CD8-positive, alpha-beta memory T cell (primary cell): Measurements from ENCODE around the gene PI4KB. TPM values are rescaled to one million over a fixed set of nuclear protein-coding genes. Genes with fewer than 3 reads are reported as not detected.

Source experiments
- CTCF ChIA-PET: fragments of 350-600 bp; sonication (Branson Sonifier 250); formaldehyde crosslinking; loops from one replicate; lab custom pipeline; 2021; ENCODE audit warnings: antibody characterized with exemption; lab: Charles Lee
- POLR2A ChIA-PET: fragments of 350-600 bp; sonication (Branson Sonifier 250); formaldehyde crosslinking; loops from one replicate; lab custom pipeline; 2021; ENCODE audit warnings: antibody characterized with exemption; lab: Charles Lee
- DNase-seq, 5 donors: peaks; one replicate each; pipeline versions ENCODE4 v3.0.0 to v3.0.0-alpha.2; 2020 to 2022; ENCODE audit warnings: mixed read lengths in 1 of 5
- H3K27ac ChIP-seq: one replicate; pipeline ENCODE4 v1.7.0; 2013; ENCODE audit warnings: low read depth, mild to moderate bottlenecking, low read length, moderate library complexity
- H3K27me3 ChIP-seq: 2 replicates; pipeline ENCODE4 v1.7.0; 2013; ENCODE audit warnings: low read length, mild to moderate bottlenecking; ENCODE audit not compliant: insufficient read depth, poor library complexity, severe bottlenecking
- H3K36me3 ChIP-seq: 2 replicates; pipeline ENCODE4 v1.7.0; 2013; ENCODE audit warnings: mild to moderate bottlenecking, low read length, moderate library complexity; ENCODE audit not compliant: insufficient read depth
- H3K4me1 ChIP-seq: 2 replicates; pipeline ENCODE4 v1.7.0; 2013; ENCODE audit warnings: mild to moderate bottlenecking, low read length, moderate library complexity; ENCODE audit not compliant: insufficient read depth
- H3K4me3 ChIP-seq: 2 replicates; pipeline ENCODE4 v1.7.0; 2013; ENCODE audit warnings: mild to moderate bottlenecking, low read length
- H3K9me3 ChIP-seq: 2 replicates; pipeline ENCODE4 v1.7.0; 2013; ENCODE audit warnings: mild to moderate bottlenecking, low read length
- H3K27ac Mint-ChIP-seq, 8 donors: one replicate each; pipeline ENCODE4 v1.8.0; 2020 to 2021; ENCODE audit warnings: mixed read lengths in 8 of 8, mild to moderate bottlenecking in 6 of 8, inconsistent platforms in 3 of 8, moderate library complexity in 3 of 8
- H3K27me3 Mint-ChIP-seq, 2 donors: one replicate each; pipeline ENCODE4 v1.8.0; 2020 to 2021; ENCODE audit warnings: mixed read lengths in 2 of 2, mild to moderate bottlenecking in 1 of 2, moderate library complexity in 1 of 2
- H3K36me3 Mint-ChIP-seq, 3 donors: one replicate each; pipeline ENCODE4 v1.8.0; 2020 to 2021; ENCODE audit warnings: mixed read lengths in 3 of 3, inconsistent platforms in 1 of 3, mild to moderate bottlenecking in 1 of 3
- H3K4me1 Mint-ChIP-seq, 3 donors: one replicate each; pipeline ENCODE4 v1.8.0; 2020 to 2021; ENCODE audit warnings: mixed read lengths in 3 of 3, inconsistent platforms in 1 of 3, mild to moderate bottlenecking in 1 of 3
- H3K4me3 Mint-ChIP-seq, 7 donors: one replicate each; pipeline ENCODE4 v1.8.0; 2020 to 2021; ENCODE audit warnings: mixed read lengths in 7 of 7, mild to moderate bottlenecking in 6 of 7, moderate library complexity in 4 of 7, inconsistent platforms in 2 of 7
- H3K9me3 Mint-ChIP-seq, 5 donors: one replicate each; pipeline ENCODE4 v1.8.0; 2020 to 2022; ENCODE audit warnings: mixed read lengths in 5 of 5, mild to moderate bottlenecking in 3 of 5, moderate library complexity in 2 of 5, inconsistent platforms in 1 of 5
- polyA plus RNA-seq: library from polyadenylated mRNA; unstranded; fragments of 300-500 nt; fragmentation: Illumina TruSeq; gene quantifications from one replicate; pipeline ENCODE4 v1.2.3, GENCODE V29; 2021
- total RNA-seq, 2 experiments: library from RNA; stranded (reverse); gene quantifications; one replicate each; pipeline ENCODE4 v1.2.3, GENCODE V29; 2021

Gene PI4KB
- total and polyA plus RNA-seq, 3 experiments from 2014 or later, result 59.9 to 67.5 (median 65.5) TPM

GRCh38 chr1:151286619-151287340 lies 40.4 kb downstream of the PI4KB start:
- H3K27me3 ChIP-seq, result no peaks in the 10 kb centered on the region
- ChIA-PET CTCF (interaction anchor here (3.5 kb wide), 1 partner anchor 54 kb away, joined by 11 read pairs; no protein-coding TSS in a partner anchor), POLR2A (no interaction called here)
- DNase-seq, result no peak
- H3K36me3 Mint-ChIP-seq, result peaks cover 0 to 73% (median 2%) of the 10 kb centered on the region in 3 donors
- peaks cover 0 to 4% of the 10 kb centered on the region in 2 donors for H3K27me3 Mint-ChIP-seq
- no peak overlapping the region for H3K4me3 Mint-ChIP-seq
- H3K9me3 Mint-ChIP-seq, result no peaks in the 10 kb centered on the region
- H3K27ac Mint-ChIP-seq, result peak overlapping the region in 3 of 8 donors; percentile 36 to 96 (median 64)
- H3K27ac ChIP-seq, result no peak overlapping the region
- peaks cover 30 to 52% (median 31%) of the 10 kb centered on the region in 3 donors for H3K4me1 Mint-ChIP-seq
- H3K4me1 ChIP-seq, result peaks cover 15% of the 10 kb centered on the region
- H3K9me3 ChIP-seq, result no peaks in the 10 kb centered on the region
- H3K4me3 ChIP-seq, result no peak overlapping the region
- H3K36me3 ChIP-seq, result peaks cover 39% of the 10 kb centered on the region

- Mint-ChIP-seq H3K9me3 (no peaks in the 10 kb centered on the region), H3K27ac (peak overlapping the region; percentile 86 to 97 (median 92)), H3K4me3 (peak overlapping the region; percentile 89 to 98 (median 96)), H3K36me3 (peaks cover 0 to 57% (median 2%) of the 10 kb centered on the region in 3 donors), H3K27me3 (peaks cover 0 to 5% of the 10 kb centered on the region in 2 donors), H3K4me1 (peaks cover 36 to 52% (median 42%) of the 10 kb centered on the region in 3 donors)
- H3K27ac ChIP-seq, result no peak overlapping the region
- ChIA-PET POLR2A (interaction anchor here (0.8 to 1.3 kb wide), 5 partner anchors 22 to 43 kb away, joined by 3 to 4 read pairs (median 4); partner anchors contain the start of genes PI4KB and PSMD4), CTCF (interaction anchor here (1.1 to 3.5 kb wide), 3 partner anchors 17 to 57 kb away, joined by 3 to 11 read pairs (median 3); no protein-coding TSS in a partner anchor)
- H3K27me3 ChIP-seq, result no peaks in the 10 kb centered on the region
- H3K36me3 ChIP-seq, result peaks cover 28% of the 10 kb centered on the region
- H3K4me3 ChIP-seq, result no peak overlapping the region
- no peak for DNase-seq
- H3K4me1 ChIP-seq, result peaks cover 22% of the 10 kb centered on the region
- H3K9me3 ChIP-seq, result no peaks in the 10 kb centered on the region
Measured at GRCh38 chr1:151284013-151284577, 43.1 kb downstream of the PI4KB start.

GRCh38 chr1:151282883-151283725 lies 44.1 kb downstream of the PI4KB start:
- ChIA-PET CTCF (interaction anchor here (1.1 to 3.5 kb wide), 4 partner anchors 18 to 58 kb away, joined by 3 to 11 read pairs (median 3); no protein-coding TSS in a partner anchor), POLR2A (interaction anchor here (0.6 to 1.7 kb wide), 8 partner anchors 12 to 919 kb away, joined by 3 to 7 read pairs (median 3); partner anchors contain the start of genes PI4KB, PSMD4 and RPRD2)
- H3K9me3 ChIP-seq, result no peaks in the 10 kb centered on the region
- peak overlapping the region; percentile 98 for H3K27ac ChIP-seq
- H3K27me3 Mint-ChIP-seq, result peaks cover 0 to 7% of the 10 kb centered on the region in 2 donors
- H3K4me3 ChIP-seq, result peak overlapping the region; percentile 96
- no peaks in the 10 kb centered on the region for H3K27me3 ChIP-seq
- H3K9me3 Mint-ChIP-seq, result no peaks in the 10 kb centered on the region
- peak; percentile 3 to 53 (median 25) for DNase-seq
- peak overlapping the region; percentile 89 to 98 (median 96) for H3K4me3 Mint-ChIP-seq
- peaks cover 0 to 47% (median 2%) of the 10 kb centered on the region in 3 donors for H3K36me3 Mint-ChIP-seq
- H3K27ac Mint-ChIP-seq, result peak overlapping the region; percentile 86 to 97 (median 91)
- peaks cover 29 to 42% (median 35%) of the 10 kb centered on the region in 3 donors for H3K4me1 Mint-ChIP-seq
- peaks cover 22% of the 10 kb centered on the region for H3K4me1 ChIP-seq
- H3K36me3 ChIP-seq, result peaks cover 18% of the 10 kb centered on the region

GRCh38 chr1:151281969-151282882 lies 45.0 kb downstream of the PI4KB start, which contains the start of gene ZNF687:
ZNF687 (plus strand) TSS chr1:151282299; CDS start chr1:151286292, 3,993 bp downstream.
- H3K4me3 Mint-ChIP-seq, result peak within 1 kb of the TSS; percentile 93 to 98 (median 97)
- peak; percentile 96 to 99 (median 99) for DNase-seq
- H3K36me3 Mint-ChIP-seq, result peaks cover 0 to 38% (median 2%) of the 10 kb centered on the region in 3 donors
- Histone ChIP-seq H3K27me3 (no peaks in the 10 kb centered on the region), H3K27ac (peak within 1 kb of the TSS; percentile 98), H3K4me1 (peaks cover 22% of the 10 kb centered on the region), H3K9me3 (no peaks in the 10 kb centered on the region), H3K36me3 (peaks cover 15% of the 10 kb centered on the region), H3K4me3 (peak within 1 kb of the TSS; percentile 96)
- POLR2A ChIA-PET, result interaction anchor here (0.6 to 1.7 kb wide), 11 partner anchors 10 to 1047 kb away, joined by 3 to 8 read pairs (median 3); partner anchors contain the start of genes PI4KB, PSMB4, PSMD4 and RPRD2
- H3K27ac Mint-ChIP-seq, result peak within 1 kb of the TSS; percentile 96 to 98 (median 98)
- H3K27me3 Mint-ChIP-seq, result peaks cover 0 to 7% of the 10 kb centered on the region in 2 donors
- CTCF ChIA-PET, result interaction anchor here (0.9 to 1.3 kb wide), 7 partner anchors 12 to 58 kb away, joined by 3 to 8 read pairs (median 4); partner anchors contain the start of gene PI4KB
- H3K4me1 Mint-ChIP-seq, result peaks cover 29 to 41% (median 35%) of the 10 kb centered on the region in 3 donors
- no peaks in the 10 kb centered on the region for H3K9me3 Mint-ChIP-seq

- CTCF ChIA-PET, result interaction anchor here (0.8 to 1.3 kb wide), 7 partner anchors 13 to 117 kb away, joined by 3 to 8 read pairs (median 4); partner anchors contain the start of gene PI4KB
- peaks cover 0 to 7% of the 10 kb centered on the region in 2 donors for H3K27me3 Mint-ChIP-seq
- H3K27ac Mint-ChIP-seq, result peak overlapping the region; percentile 96 to 98 (median 98)
Measured at GRCh38 chr1:151281225-151281968, 45.8 kb downstream of the PI4KB start.

GRCh38 chr1:151277249-151277648 lies 50.0 kb downstream of the PI4KB start:
- H3K4me3 Mint-ChIP-seq, result no peak overlapping the region
- Histone ChIP-seq H3K4me1 (peaks cover 6% of the 10 kb centered on the region), H3K9me3 (no peaks in the 10 kb centered on the region), H3K4me3 (no peak overlapping the region), H3K27me3 (no peaks in the 10 kb centered on the region), H3K36me3 (no peaks in the 10 kb centered on the region), H3K27ac (no peak overlapping the region)
- H3K9me3 Mint-ChIP-seq, result no peaks in the 10 kb centered on the region
- peaks cover 0 to 7% of the 10 kb centered on the region in 2 donors for H3K27me3 Mint-ChIP-seq
- peaks cover 0 to 16% (median 2%) of the 10 kb centered on the region in 3 donors for H3K36me3 Mint-ChIP-seq
- ChIA-PET CTCF (interaction anchor here (1.0 kb wide), 1 partner anchor 15 kb away, joined by 3 read pairs; no protein-coding TSS in a partner anchor), POLR2A (no interaction called here)
- DNase-seq, result no peak
- peaks cover 6 to 12% (median 6%) of the 10 kb centered on the region in 3 donors for H3K4me1 Mint-ChIP-seq
- H3K27ac Mint-ChIP-seq, result peak overlapping the region in 1 of 8 donors; percentile 52

More at GRCh38 chr1:151281225-151281968, 45.8 kb downstream of the PI4KB start:
- Mint-ChIP-seq H3K4me3 (peak overlapping the region; percentile 93 to 98 (median 97)), H3K4me1 (peaks cover 29 to 36% (median 35%) of the 10 kb centered on the region in 3 donors), H3K36me3 (peaks cover 0 to 31% (median 0%) of the 10 kb centered on the region in 3 donors), H3K9me3 (no peaks in the 10 kb centered on the region)
- POLR2A ChIA-PET, result interaction anchor here (0.6 to 1.7 kb wide), 9 partner anchors 9 to 1046 kb away, joined by 3 to 8 read pairs (median 3); partner anchors contain the start of genes PI4KB, PSMB4, PSMD4 and RPRD2
- Histone ChIP-seq H3K36me3 (peaks cover 7% of the 10 kb centered on the region), H3K9me3 (no peaks in the 10 kb centered on the region), H3K27me3 (no peaks in the 10 kb centered on the region), H3K27ac (peak overlapping the region; percentile 98), H3K4me3 (peak overlapping the region; percentile 96), H3K4me1 (peaks cover 22% of the 10 kb centered on the region)
- DNase-seq, result peak; percentile 92 to 95 (median 92)
